H1 (cell line): Measurements from ENCODE around the gene KPNA1. TPM values are rescaled to one million over a fixed set of nuclear protein-coding genes. Genes with fewer than 3 reads are reported as not detected.

Experiments
- CREB1 ChIP-seq: IDR thresholded peaks from 2 replicates; pipeline ENCODE4 v1.6.1; 2012; ENCODE audit warnings: inconsistent platforms
- HDAC6 ChIP-seq: IDR thresholded peaks from one replicate; pipeline ENCODE4 v1.7.1; 2012; ENCODE audit warnings: low read depth, mild to moderate bottlenecking, inconsistent platforms, low read length, moderate library complexity
- JUN ChIP-seq: IDR thresholded peaks from 2 replicates; pipeline ENCODE4 v1.6.1; 2011; ENCODE audit warnings: low read depth, mild to moderate bottlenecking, improper control_type of control experiment, low read length
- JUND ChIP-seq: IDR thresholded peaks from 2 replicates; pipeline ENCODE4 v1.6.1; 2011; ENCODE audit warnings: mild to moderate bottlenecking, improper control_type of control experiment, low read length
- KDM5A ChIP-seq: fragments of 200-600 bp; IDR thresholded peaks from 2 replicates; pipeline ENCODE4 v1.7.1; 2012; ENCODE audit warnings: mild to moderate bottlenecking, low read length, inconsistent platforms, mixed read lengths
- NANOG ChIP-seq: IDR thresholded peaks from 2 replicates; pipeline ENCODE4 v1.6.1; 2011; ENCODE audit warnings: low read length, low read depth, mild to moderate bottlenecking, inconsistent platforms; ENCODE audit not compliant: insufficient read depth, poor library complexity, severe bottlenecking
- PHF8 ChIP-seq: fragments of 200-600 bp; sonication (generic); conservative IDR thresholded peaks from 2 replicates; pipeline ENCODE4 v1.7.1; 2012; ENCODE audit warnings: low read depth, mild to moderate bottlenecking, inconsistent platforms, low read length, moderate library complexity
- RXRA ChIP-seq: IDR thresholded peaks from 2 replicates; pipeline ENCODE4 v1.6.1; 2011; ENCODE audit warnings: low read depth, mild to moderate bottlenecking, low read length, moderate library complexity; ENCODE audit not compliant: insufficient read depth
- TAF1 ChIP-seq: IDR thresholded peaks from 2 replicates; pipeline ENCODE4 v1.6.1; 2011; ENCODE audit warnings: mild to moderate bottlenecking, low read depth, low read length
- TBP ChIP-seq: IDR thresholded peaks from 2 replicates; pipeline ENCODE4 v1.6.1; 2011; ENCODE audit warnings: low read depth, low read length, improper control_type of control experiment
- polyA plus RNA-seq, 7 experiments: library from polyadenylated mRNA; depleted of rRNA in 3 of 7; stranded (reverse) in 5 of 7; unstranded in 2 of 7; fragments of >200 nt in 5 of 7; fragments of 200-250 nt in 2 of 7; gene quantifications; 1 replicate in 5 of 7; 2 replicates in 1 of 7; 4 replicates in 1 of 7; pipeline versions ENCODE4 v1.2.1 to v1.2.3, GENCODE V29; 2011 to 2013; ENCODE audit warnings: missing spikeins in 2 of 7, mixed read lengths in 2 of 7
- total RNA-seq: library from RNA; stranded (reverse); fragmentation: NEBNext Ultra II Directional; extraction: Animal tissue kit (Norgen Biotek cat#: 25700); gene quantifications from 2 replicates; pipeline ENCODE4 v1.2.1, GENCODE V29; 2021
- TF ChIP-seq, protein P1 (sequence below): fragments of 300-600 bp; sonication (generic); IDR thresholded peaks from 2 replicates; pipeline ENCODE4 v1.7.1; 2012; ENCODE audit warnings: low read length, moderate library complexity, mild to moderate bottlenecking, inconsistent platforms; ENCODE audit not compliant: insufficient replicate concordance
- TF ChIP-seq, protein P2 (sequence below): IDR thresholded peaks from 2 replicates; pipeline ENCODE4 v1.6.1; 2012; ENCODE audit warnings: inconsistent platforms

KPNA1 gene
- total and polyA plus RNA-seq, 2 of the 8 experiments (the other 6 are each of a cell fraction or from before 2014, with no cell fraction given), result 14.8 to 63.0 TPM

DNA sequence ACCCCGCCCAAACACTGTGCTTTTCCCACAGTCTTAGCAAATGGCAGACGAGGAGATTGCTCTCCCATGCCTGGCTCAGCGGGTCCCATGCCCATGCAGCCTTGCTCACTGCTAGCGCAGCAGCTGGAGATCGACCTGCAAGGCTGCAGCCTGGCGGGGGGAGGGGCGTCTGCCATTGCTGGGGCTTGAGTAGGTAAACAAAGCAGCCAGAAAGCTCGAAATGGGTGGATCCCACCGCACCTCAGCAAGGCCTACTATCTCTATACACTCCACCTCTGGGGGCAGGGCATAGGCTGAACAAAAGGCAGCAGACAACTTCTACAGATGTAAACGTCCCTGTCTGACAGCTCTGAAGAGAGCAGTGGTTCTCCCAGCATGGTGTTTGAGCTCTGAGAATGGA lies 71.6 kb downstream of the KPNA1 start (continued):
- TF ChIP-seq, protein P1, sequence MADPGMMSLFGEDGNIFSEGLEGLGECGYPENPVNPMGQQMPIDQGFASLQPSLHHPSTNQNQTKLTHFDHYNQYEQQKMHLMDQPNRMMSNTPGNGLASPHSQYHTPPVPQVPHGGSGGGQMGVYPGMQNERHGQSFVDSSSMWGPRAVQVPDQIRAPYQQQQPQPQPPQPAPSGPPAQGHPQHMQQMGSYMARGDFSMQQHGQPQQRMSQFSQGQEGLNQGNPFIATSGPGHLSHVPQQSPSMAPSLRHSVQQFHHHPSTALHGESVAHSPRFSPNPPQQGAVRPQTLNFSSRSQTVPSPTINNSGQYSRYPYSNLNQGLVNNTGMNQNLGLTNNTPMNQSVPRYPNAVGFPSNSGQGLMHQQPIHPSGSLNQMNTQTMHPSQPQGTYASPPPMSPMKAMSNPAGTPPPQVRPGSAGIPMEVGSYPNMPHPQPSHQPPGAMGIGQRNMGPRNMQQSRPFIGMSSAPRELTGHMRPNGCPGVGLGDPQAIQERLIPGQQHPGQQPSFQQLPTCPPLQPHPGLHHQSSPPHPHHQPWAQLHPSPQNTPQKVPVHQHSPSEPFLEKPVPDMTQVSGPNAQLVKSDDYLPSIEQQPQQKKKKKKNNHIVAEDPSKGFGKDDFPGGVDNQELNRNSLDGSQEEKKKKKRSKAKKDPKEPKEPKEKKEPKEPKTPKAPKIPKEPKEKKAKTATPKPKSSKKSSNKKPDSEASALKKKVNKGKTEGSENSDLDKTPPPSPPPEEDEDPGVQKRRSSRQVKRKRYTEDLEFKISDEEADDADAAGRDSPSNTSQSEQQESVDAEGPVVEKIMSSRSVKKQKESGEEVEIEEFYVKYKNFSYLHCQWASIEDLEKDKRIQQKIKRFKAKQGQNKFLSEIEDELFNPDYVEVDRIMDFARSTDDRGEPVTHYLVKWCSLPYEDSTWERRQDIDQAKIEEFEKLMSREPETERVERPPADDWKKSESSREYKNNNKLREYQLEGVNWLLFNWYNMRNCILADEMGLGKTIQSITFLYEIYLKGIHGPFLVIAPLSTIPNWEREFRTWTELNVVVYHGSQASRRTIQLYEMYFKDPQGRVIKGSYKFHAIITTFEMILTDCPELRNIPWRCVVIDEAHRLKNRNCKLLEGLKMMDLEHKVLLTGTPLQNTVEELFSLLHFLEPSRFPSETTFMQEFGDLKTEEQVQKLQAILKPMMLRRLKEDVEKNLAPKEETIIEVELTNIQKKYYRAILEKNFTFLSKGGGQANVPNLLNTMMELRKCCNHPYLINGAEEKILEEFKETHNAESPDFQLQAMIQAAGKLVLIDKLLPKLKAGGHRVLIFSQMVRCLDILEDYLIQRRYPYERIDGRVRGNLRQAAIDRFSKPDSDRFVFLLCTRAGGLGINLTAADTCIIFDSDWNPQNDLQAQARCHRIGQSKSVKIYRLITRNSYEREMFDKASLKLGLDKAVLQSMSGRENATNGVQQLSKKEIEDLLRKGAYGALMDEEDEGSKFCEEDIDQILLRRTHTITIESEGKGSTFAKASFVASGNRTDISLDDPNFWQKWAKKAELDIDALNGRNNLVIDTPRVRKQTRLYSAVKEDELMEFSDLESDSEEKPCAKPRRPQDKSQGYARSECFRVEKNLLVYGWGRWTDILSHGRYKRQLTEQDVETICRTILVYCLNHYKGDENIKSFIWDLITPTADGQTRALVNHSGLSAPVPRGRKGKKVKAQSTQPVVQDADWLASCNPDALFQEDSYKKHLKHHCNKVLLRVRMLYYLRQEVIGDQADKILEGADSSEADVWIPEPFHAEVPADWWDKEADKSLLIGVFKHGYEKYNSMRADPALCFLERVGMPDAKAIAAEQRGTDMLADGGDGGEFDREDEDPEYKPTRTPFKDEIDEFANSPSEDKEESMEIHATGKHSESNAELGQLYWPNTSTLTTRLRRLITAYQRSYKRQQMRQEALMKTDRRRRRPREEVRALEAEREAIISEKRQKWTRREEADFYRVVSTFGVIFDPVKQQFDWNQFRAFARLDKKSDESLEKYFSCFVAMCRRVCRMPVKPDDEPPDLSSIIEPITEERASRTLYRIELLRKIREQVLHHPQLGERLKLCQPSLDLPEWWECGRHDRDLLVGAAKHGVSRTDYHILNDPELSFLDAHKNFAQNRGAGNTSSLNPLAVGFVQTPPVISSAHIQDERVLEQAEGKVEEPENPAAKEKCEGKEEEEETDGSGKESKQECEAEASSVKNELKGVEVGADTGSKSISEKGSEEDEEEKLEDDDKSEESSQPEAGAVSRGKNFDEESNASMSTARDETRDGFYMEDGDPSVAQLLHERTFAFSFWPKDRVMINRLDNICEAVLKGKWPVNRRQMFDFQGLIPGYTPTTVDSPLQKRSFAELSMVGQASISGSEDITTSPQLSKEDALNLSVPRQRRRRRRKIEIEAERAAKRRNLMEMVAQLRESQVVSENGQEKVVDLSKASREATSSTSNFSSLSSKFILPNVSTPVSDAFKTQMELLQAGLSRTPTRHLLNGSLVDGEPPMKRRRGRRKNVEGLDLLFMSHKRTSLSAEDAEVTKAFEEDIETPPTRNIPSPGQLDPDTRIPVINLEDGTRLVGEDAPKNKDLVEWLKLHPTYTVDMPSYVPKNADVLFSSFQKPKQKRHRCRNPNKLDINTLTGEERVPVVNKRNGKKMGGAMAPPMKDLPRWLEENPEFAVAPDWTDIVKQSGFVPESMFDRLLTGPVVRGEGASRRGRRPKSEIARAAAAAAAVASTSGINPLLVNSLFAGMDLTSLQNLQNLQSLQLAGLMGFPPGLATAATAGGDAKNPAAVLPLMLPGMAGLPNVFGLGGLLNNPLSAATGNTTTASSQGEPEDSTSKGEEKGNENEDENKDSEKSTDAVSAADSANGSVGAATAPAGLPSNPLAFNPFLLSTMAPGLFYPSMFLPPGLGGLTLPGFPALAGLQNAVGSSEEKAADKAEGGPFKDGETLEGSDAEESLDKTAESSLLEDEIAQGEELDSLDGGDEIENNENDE, result no peak
- TF ChIP-seq CREB1, result 0 out of 2 replicates have a peak, but pooled peaks have one; percentile 23
- TF ChIP-seq, protein P2, sequence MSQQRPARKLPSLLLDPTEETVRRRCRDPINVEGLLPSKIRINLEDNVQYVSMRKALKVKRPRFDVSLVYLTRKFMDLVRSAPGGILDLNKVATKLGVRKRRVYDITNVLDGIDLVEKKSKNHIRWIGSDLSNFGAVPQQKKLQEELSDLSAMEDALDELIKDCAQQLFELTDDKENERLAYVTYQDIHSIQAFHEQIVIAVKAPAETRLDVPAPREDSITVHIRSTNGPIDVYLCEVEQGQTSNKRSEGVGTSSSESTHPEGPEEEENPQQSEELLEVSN, result no peak
- TF ChIP-seq HDAC6, result no peak
- TF ChIP-seq JUND, result no peak
- TF ChIP-seq RXRA, result no peak
- TF ChIP-seq TBP, result no peak
- TF ChIP-seq NANOG, result no peak
- TF ChIP-seq PHF8, result no peak
- no peak for TF ChIP-seq KDM5A
- 0 out of 2 replicates have a peak, but pooled peaks have one; percentile 10 for TF ChIP-seq TAF1
- no peak for TF ChIP-seq JUN
